ENCODE results near the gene ZNF831. TPM values are rescaled to one million over a fixed set of nuclear protein-coding genes. Genes with fewer than 3 reads are reported as not detected.

ZNF831 gene
- total RNA-seq, 1 experiment from 2014 or later: 0.15 TPM

DNA sequence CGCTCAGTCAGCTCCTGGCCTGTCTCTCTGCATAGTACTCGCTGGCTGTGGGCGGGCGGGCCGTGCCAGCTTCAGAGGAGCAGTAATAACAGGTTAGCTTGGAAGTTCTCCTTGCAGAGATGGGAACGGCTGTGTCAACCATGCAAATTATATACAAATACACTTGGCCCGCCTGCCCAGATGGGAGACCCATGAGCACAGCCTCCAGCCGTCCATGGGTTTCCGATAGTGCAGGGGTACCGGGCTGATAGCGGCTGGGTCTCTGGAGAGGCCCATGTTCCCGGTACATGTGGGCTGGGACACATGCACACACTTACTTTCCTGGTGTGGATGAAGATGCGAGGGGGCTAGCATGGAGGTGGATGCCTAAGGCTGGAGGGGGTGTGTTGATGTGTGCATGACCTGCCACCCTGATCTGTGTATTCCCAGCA is 12.8 kb upstream of the ZNF831 start:
- BruUV-seq (replicated peaks): no TSS peak
- Histone ChIP-seq H3K9me2 (ENCODE audit: insufficient read depth) (no peaks in the 10 kb centered on the region), H3K4me3 (replicated peaks in 1 of 2; ENCODE audit: low read depth in 1 of 2, low read length in 2 of 2) (no peak overlapping the region), H3K36me3 (ENCODE audit: control insufficient read depth in 1 of 2, insufficient read depth in 2 of 2, low read length in 2 of 2) (no peaks in the 10 kb centered on the region), H3K27ac (ENCODE audit: low read depth, low read length) (no peak overlapping the region), H3K9ac (ENCODE audit: low read length) (no peak overlapping the region), H3K9me3 (ENCODE audit: control insufficient read depth in 1 of 2, insufficient read depth in 1 of 2, low read depth in 1 of 2, low read length in 2 of 2) (no peaks in the 10 kb centered on the region), H3K27me3 (ENCODE audit: insufficient read depth, low read length) (peaks cover 49% of the 10 kb centered on the region), H3K4me1 (ENCODE audit: control insufficient read depth in 1 of 2, insufficient read depth in 2 of 2, low read length in 2 of 2) (no peaks in the 10 kb centered on the region), H2AFZ (ENCODE audit: low read depth, low read length, poor library complexity, severe bottlenecking) (no peak overlapping the region), H3K79me2 (ENCODE audit: insufficient read depth, low read length) (no peaks in the 10 kb centered on the region), H3K4me2 (ENCODE audit: low read length) (no peak overlapping the region), H4K20me1 (ENCODE audit: insufficient read depth) (no peaks in the 10 kb centered on the region)
- TF ChIP-seq, protein P1, sequence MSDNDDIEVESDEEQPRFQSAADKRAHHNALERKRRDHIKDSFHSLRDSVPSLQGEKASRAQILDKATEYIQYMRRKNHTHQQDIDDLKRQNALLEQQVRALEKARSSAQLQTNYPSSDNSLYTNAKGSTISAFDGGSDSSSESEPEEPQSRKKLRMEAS (IDR thresholded peaks at IDR 0.05): no peak
- TF ChIP-seq EZH2phosphoT487 (IDR thresholded peaks at IDR 0.05; ENCODE audit: borderline replicate concordance) (no peak), POLR2A (IDR thresholded peaks at IDR 0.05; ENCODE audit: borderline replicate concordance, extremely low read depth, insufficient read depth, insufficient read length) (no peak), ELF1 (IDR thresholded peaks at IDR 0.05; ENCODE audit: borderline replicate concordance, low read depth) (no peak), ZFX (IDR thresholded peaks at IDR 0.05) (no peak), EZH2 (IDR thresholded peaks at IDR 0.05) (no peak), POLR2AphosphoS5 (IDR thresholded peaks at IDR 0.05; ENCODE audit: low read depth, low read length) (no peak), CEBPB (IDR thresholded peaks at IDR 0.05; ENCODE audit: low read depth) (no peak), JUND (IDR thresholded peaks at IDR 0.05) (no peak), SIN3A (IDR thresholded peaks at IDR 0.05; ENCODE audit: low read depth) (no peak), TCF7L2 (IDR thresholded peaks at IDR 0.05; ENCODE audit: borderline replicate concordance, extremely low read depth, insufficient read depth, insufficient read length) (no peak), EGR1 (IDR thresholded peaks at IDR 0.05; ENCODE audit: low read depth) (no peak), ZNF274 (IDR thresholded peaks at IDR 0.05; ENCODE audit: low read depth, low read length) (no peak), CBX3 (IDR thresholded peaks at IDR 0.05; ENCODE audit: low read depth) (no peak), SP1 (IDR thresholded peaks at IDR 0.05; ENCODE audit: low read depth) (no peak)
- TF ChIP-seq, protein P2, sequence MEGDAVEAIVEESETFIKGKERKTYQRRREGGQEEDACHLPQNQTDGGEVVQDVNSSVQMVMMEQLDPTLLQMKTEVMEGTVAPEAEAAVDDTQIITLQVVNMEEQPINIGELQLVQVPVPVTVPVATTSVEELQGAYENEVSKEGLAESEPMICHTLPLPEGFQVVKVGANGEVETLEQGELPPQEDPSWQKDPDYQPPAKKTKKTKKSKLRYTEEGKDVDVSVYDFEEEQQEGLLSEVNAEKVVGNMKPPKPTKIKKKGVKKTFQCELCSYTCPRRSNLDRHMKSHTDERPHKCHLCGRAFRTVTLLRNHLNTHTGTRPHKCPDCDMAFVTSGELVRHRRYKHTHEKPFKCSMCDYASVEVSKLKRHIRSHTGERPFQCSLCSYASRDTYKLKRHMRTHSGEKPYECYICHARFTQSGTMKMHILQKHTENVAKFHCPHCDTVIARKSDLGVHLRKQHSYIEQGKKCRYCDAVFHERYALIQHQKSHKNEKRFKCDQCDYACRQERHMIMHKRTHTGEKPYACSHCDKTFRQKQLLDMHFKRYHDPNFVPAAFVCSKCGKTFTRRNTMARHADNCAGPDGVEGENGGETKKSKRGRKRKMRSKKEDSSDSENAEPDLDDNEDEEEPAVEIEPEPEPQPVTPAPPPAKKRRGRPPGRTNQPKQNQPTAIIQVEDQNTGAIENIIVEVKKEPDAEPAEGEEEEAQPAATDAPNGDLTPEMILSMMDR (IDR thresholded peaks at IDR 0.05 in 2 of 3, conservative IDR thresholded peaks at IDR 0.05 in 1 of 3; ENCODE audit: borderline replicate concordance in 1 of 3, insufficient read depth in 1 of 3, low read depth in 2 of 3, low read length in 2 of 3): no peak
- TF ChIP-seq, protein P3, sequence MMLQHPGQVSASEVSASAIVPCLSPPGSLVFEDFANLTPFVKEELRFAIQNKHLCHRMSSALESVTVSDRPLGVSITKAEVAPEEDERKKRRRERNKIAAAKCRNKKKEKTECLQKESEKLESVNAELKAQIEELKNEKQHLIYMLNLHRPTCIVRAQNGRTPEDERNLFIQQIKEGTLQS (IDR thresholded peaks at IDR 0.05): no peak
- ATAC-seq (no peak), DNase-seq (ENCODE audit: low read depth, low spot score) (no peak)
- POLR2A ChIA-PET: no interaction called here
- RAD21 ChIA-PET (ENCODE audit: low non-redundant PET in 1 of 2, low total read pairs in 2 of 2, uncharacterized antibody in 2 of 2, unreplicated experiment in 2 of 2): no interaction called here
- intact Hi-C loops (cut with micrococcal nuclease): no loop called here
- CTCF ChIA-PET: no interaction called here
